HepG2 (cell line): ENCODE measurements around the gene QRSL1. TPM values are rescaled to one million over a fixed set of nuclear protein-coding genes. Genes with fewer than 3 reads are reported as not detected.

ENCODE experiments used
- ARID4A ChIP-seq: sonication (generic); formaldehyde crosslinking; IDR thresholded peaks from 2 replicates; pipeline ENCODE4 v1.5.0; 2020; ENCODE audit warnings: mild to moderate bottlenecking, missing genetic modification reagents, borderline replicate concordance
- BCL3 ChIP-seq: sonication (generic); formaldehyde crosslinking; IDR thresholded peaks from 2 replicates; pipeline ENCODE4 v1.5.1; 2020; ENCODE audit warnings: mild to moderate bottlenecking, missing genetic modification reagents, moderate library complexity
- GATAD2A ChIP-seq: IDR thresholded peaks from 2 replicates; pipeline ENCODE4 v1.6.1; 2016
- HDAC2 ChIP-seq: sonication (generic); formaldehyde crosslinking; IDR thresholded peaks from 2 replicates; pipeline ENCODE4 v1.4.0; 2020; ENCODE audit warnings: missing genetic modification reagents
- HOXA3 ChIP-seq: sonication (generic); formaldehyde crosslinking; IDR thresholded peaks from 2 replicates; pipeline ENCODE4 v1.5.0; 2020; ENCODE audit warnings: missing genetic modification reagents
- KDM3A ChIP-seq: IDR thresholded peaks from 2 replicates; pipeline ENCODE4 v1.6.1; 2018; ENCODE audit warnings: low read depth, missing compliant biosample characterization
- NFKB2 ChIP-seq: sonication (generic); formaldehyde crosslinking; IDR thresholded peaks from 2 replicates; pipeline ENCODE4 v1.4.0; 2020; ENCODE audit warnings: missing genetic modification reagents, borderline replicate concordance
- NR2F2 ChIP-seq: IDR thresholded peaks from 2 replicates; pipeline ENCODE4 v1.6.1; 2012; ENCODE audit warnings: low read depth, inconsistent platforms, borderline replicate concordance
- PHF21A ChIP-seq: sonication (generic); formaldehyde crosslinking; IDR thresholded peaks from 2 replicates; pipeline ENCODE4 v1.5.0; 2020; ENCODE audit warnings: mild to moderate bottlenecking, missing genetic modification reagents
- RFX1 ChIP-seq: fragments of 450-650 bp; IDR thresholded peaks from 2 replicates; pipeline ENCODE4 v1.6.1; 2017
- TOPORS ChIP-seq: sonication (generic); formaldehyde crosslinking; IDR thresholded peaks from 2 replicates; pipeline ENCODE4 v1.8.0; 2023; ENCODE audit warnings: mild to moderate bottlenecking, missing genetic modification reagents
- ZEB1 ChIP-seq: IDR thresholded peaks from 2 replicates; pipeline ENCODE4 v1.6.1; 2012; ENCODE audit warnings: mild to moderate bottlenecking, low read depth, inconsistent platforms; ENCODE audit not compliant: insufficient replicate concordance
- ZGPAT ChIP-seq: IDR thresholded peaks from 2 replicates; pipeline ENCODE4 v1.6.1; 2016; ENCODE audit warnings: mild to moderate bottlenecking
- ZHX1 ChIP-seq: sonication (generic); formaldehyde crosslinking; IDR thresholded peaks from 2 replicates; pipeline ENCODE4 v1.8.1; 2022; ENCODE audit warnings: low read depth, mild to moderate bottlenecking, missing genetic modification reagents
- ZMAT3 ChIP-seq: sonication (generic); formaldehyde crosslinking; conservative IDR thresholded peaks from 2 replicates; pipeline ENCODE4 v1.7.0; 2021; ENCODE audit warnings: missing genetic modification reagents
- ZNF543 ChIP-seq: sonication (generic); formaldehyde crosslinking; IDR thresholded peaks from 2 replicates; pipeline ENCODE4 v1.4.0; 2020; ENCODE audit warnings: mild to moderate bottlenecking, missing genetic modification reagents
- ZNF800 ChIP-seq: sonication (generic); formaldehyde crosslinking; IDR thresholded peaks from 2 replicates; pipeline ENCODE4 v1.4.0; 2020; ENCODE audit warnings: missing genetic modification reagents
- polyA plus RNA-seq, 8 experiments: library from polyadenylated mRNA; depleted of rRNA in 3 of 8; stranded (reverse) in 7 of 8; unstranded in 1 of 8; fragments of >200 nt; fragmentation: Illumina TruSeq in 4 of 8; extraction: Trizol in 4 of 8; gene quantifications; 2 replicates each; pipeline versions ENCODE4 v1.2.1 to v1.2.3, GENCODE V29; 2011 to 2016; ENCODE audit warnings: low read depth in 4 of 8, missing spikeins in 1 of 8, mixed read lengths in 1 of 8; ENCODE audit not compliant: insufficient read depth in 1 of 8
- total RNA-seq, 5 experiments: library from RNA; depleted of rRNA; stranded (reverse); fragments of >200 nt; fragmentation: Illumina TruSeq; extraction: Trizol; gene quantifications; 2 replicates each; pipeline ENCODE4 v1.2.3, GENCODE V29; 2016; ENCODE audit warnings: low read depth in 1 of 5

QRSL1 gene
- total and polyA plus RNA-seq, 2 of the 13 experiments (the other 11 are each of a cell fraction or from before 2014, with no cell fraction given) = 8.2 to 22.3 TPM

GRCh38 chr6:106702451-106703110 lies 73.2 kb downstream of the QRSL1 start (continued):
- TF ChIP-seq ZGPAT (CRISPR knock-in tag) = peak; percentile 78
- 0 out of 2 replicates have a peak, but pooled peaks have one; percentile 18 for TF ChIP-seq BCL3 (CRISPR knock-in tag)
- TF ChIP-seq HDAC2 (CRISPR knock-in tag) = peak; percentile 63; the same call in 1 of the 2 replicates
- TF ChIP-seq KDM3A (CRISPR knock-in tag) = 0 out of 2 replicates have a peak, but pooled peaks have one; percentile 17
- TF ChIP-seq ZNF800 = peak; percentile 58; the same call in 1 of the 2 replicates
- TF ChIP-seq ZMAT3 = peak; percentile 42; the same call in 1 of the 2 replicates
- peak; percentile 48; the same call in 1 of the 2 replicates for TF ChIP-seq TOPORS (CRISPR knock-in tag)
- peak; percentile 75; the same call in 1 of the 2 replicates for TF ChIP-seq ZHX1 (CRISPR knock-in tag)
- no peak; the same call in 1 of the 2 replicates for TF ChIP-seq NR2F2
- TF ChIP-seq HOXA3 = peak; percentile 53; the same call in 1 of the 2 replicates
- TF ChIP-seq NFKB2 = 0 out of 2 replicates have a peak, but pooled peaks have one; percentile 23
- TF ChIP-seq GATAD2A (CRISPR knock-in tag) = peak; percentile 76
- 0 out of 2 replicates have a peak, but pooled peaks have one; percentile 22 for TF ChIP-seq ZNF543 (CRISPR knock-in tag)
- TF ChIP-seq RFX1 = no peak
- peak; percentile 70; the same call in 1 of the 2 replicates for TF ChIP-seq PHF21A (CRISPR knock-in tag)
- peak; percentile 60; the same call in 1 of the 2 replicates for TF ChIP-seq ARID4A (CRISPR knock-in tag)
- peak; percentile 32 for TF ChIP-seq ZEB1
